ENCODE data around the gene PCID2.
"Not testable (repeated sequence)": the region's sequence is repeated elsewhere in the genome, so short reads cannot be mapped to it uniquely, and the experiment has no call there.

PCID2 gene

DNA sequence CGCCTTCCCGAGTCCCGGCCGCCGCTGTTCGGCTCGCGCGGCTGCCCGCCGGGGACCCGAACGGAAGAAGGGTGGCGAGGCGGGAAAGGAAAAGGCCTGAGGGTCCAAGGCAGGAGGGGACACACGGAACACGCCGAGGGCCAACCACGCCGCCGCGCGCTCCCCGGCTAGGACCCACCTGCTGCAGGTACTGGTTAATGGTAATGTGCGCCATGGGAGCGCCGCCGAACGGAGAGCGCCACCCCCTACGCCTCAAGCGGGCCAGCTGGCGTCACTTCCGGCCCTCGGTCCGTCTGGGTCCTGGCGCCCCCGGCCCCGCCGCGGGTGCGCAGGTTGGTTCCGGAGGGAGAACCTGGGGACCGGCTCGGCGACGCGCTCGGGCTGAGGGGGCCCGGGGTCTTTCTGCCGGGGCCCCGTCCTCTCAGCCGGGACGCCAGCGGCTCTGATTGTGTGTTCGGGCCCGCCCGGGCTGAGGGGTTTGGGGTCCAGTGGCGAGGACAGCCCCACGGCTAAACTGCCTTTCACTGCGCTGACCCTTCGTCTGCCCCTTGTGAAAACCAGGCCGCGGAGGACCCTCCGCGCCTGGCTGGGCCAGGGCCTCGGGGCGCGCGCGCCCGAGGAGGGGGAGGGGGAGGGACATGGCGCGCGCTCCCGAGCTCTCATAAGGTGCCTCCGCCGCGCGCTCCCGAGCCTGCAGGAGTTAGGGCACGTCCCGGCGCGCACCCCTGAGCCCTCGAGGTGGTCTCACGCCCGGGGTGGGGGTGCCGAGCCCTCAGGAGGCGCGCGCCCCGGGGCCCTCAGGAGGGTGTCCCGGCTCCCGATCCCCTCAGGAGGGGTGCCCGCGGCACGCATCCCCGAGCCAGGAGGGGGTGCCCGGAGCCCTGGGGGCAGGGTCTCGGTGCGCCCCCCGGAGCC lies at the start of gene PCID2:
TSS of gene PCID2 (minus strand) at position 249 of the 915 bp plus-strand sequence. CDS start at position 214, 35 bp downstream.
- Histone ChIP-seq H3K27me3 (no peaks in the 10 kb centered on the region), H3K27ac (peak within 1 kb of the TSS; percentile 91), H3K36me3 (no peaks in the 10 kb centered on the region), H3K4me3 (ENCODE audit: low read depth in 1 of 2, low read length in 1 of 2) (peak within 1 kb of the TSS; percentile 79 to 87), H3K4me1 (ENCODE audit: control insufficient read depth in 1 of 2, insufficient read depth in 1 of 2, low read depth in 1 of 2, low read length in 1 of 2) (peaks cover 16 to 21% of the 10 kb centered on the region in 2 experiments), H3K9me3 (no peaks in the 10 kb centered on the region)
- TF ChIP-seq, protein P1, sequence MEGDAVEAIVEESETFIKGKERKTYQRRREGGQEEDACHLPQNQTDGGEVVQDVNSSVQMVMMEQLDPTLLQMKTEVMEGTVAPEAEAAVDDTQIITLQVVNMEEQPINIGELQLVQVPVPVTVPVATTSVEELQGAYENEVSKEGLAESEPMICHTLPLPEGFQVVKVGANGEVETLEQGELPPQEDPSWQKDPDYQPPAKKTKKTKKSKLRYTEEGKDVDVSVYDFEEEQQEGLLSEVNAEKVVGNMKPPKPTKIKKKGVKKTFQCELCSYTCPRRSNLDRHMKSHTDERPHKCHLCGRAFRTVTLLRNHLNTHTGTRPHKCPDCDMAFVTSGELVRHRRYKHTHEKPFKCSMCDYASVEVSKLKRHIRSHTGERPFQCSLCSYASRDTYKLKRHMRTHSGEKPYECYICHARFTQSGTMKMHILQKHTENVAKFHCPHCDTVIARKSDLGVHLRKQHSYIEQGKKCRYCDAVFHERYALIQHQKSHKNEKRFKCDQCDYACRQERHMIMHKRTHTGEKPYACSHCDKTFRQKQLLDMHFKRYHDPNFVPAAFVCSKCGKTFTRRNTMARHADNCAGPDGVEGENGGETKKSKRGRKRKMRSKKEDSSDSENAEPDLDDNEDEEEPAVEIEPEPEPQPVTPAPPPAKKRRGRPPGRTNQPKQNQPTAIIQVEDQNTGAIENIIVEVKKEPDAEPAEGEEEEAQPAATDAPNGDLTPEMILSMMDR (IDR thresholded peaks at IDR 0.05) = peak; percentile 33

DNA sequence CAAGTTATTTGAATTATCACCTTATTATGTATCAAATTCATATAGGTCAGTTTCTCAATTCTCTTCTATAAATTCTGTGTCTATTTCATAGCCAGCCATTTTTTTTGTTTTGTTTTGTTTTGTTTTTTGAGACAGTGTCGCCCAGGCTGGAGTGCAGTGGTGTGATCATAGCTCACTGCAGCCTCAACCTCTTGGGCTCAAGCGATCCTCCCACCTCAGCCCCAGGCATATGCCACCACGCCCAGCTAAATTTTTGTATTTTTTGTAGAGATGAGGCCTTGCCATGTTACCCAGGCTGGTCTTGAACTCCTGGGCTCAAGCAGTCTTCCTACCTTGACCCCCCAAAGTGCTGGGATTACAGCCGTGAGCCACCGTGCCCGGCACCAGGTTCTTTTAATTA lies 49.4 kb upstream of the PCID2 start:
- H3K27ac ChIP-seq; H3K4me1 ChIP-seq (ENCODE audit: control insufficient read depth in 1 of 2, insufficient read depth in 1 of 2, low read depth in 1 of 2, low read length in 1 of 2); H3K4me3 ChIP-seq (ENCODE audit: low read depth in 1 of 2, low read length in 1 of 2); H3K9me3 ChIP-seq; H3K27me3 ChIP-seq: not testable (repeated sequence)
- peaks cover 62% of the 10 kb centered on the region for H3K36me3 ChIP-seq

DNA sequence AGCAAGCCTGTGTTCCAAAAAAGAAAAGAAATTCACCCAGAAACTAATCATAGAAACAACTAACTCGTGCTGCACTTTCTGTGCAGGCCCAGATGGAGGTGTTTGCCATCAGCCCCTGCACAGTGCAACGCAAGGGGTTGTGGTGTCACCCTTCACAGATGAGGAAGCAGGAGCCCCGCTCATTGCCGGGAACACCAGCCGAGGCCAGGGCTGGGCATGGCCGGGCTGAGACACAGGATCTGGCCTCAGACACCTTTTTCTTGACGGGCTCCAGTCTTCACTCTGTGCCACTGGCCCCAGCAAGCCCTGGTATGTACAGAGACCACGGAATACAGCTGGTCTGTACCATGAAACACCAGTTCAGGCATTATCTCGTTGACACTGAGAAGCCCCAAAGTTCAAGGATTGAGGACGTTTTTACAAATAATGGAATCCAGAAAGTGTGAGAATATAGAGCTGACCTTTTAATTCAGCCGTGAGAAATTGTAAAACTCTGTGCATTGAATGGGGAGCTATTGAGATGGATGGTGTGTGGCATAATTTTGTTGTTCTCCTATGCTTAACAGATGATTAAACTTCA lies 44.1 kb upstream of the PCID2 start:
- no peak overlapping the region for H3K27ac ChIP-seq
- TF ChIP-seq, protein P1 (IDR thresholded peaks at IDR 0.05) = no peak
- no peaks in the 10 kb centered on the region for H3K4me1 ChIP-seq (ENCODE audit: control insufficient read depth in 1 of 2, insufficient read depth in 1 of 2, low read depth in 1 of 2, low read length in 1 of 2)
- no peaks in the 10 kb centered on the region for H3K27me3 ChIP-seq
- peaks cover 87% of the 10 kb centered on the region for H3K36me3 ChIP-seq
- H3K9me3 ChIP-seq = no peaks in the 10 kb centered on the region
- no peak overlapping the region for H3K4me3 ChIP-seq (ENCODE audit: low read depth in 1 of 2, low read length in 1 of 2)

DNA sequence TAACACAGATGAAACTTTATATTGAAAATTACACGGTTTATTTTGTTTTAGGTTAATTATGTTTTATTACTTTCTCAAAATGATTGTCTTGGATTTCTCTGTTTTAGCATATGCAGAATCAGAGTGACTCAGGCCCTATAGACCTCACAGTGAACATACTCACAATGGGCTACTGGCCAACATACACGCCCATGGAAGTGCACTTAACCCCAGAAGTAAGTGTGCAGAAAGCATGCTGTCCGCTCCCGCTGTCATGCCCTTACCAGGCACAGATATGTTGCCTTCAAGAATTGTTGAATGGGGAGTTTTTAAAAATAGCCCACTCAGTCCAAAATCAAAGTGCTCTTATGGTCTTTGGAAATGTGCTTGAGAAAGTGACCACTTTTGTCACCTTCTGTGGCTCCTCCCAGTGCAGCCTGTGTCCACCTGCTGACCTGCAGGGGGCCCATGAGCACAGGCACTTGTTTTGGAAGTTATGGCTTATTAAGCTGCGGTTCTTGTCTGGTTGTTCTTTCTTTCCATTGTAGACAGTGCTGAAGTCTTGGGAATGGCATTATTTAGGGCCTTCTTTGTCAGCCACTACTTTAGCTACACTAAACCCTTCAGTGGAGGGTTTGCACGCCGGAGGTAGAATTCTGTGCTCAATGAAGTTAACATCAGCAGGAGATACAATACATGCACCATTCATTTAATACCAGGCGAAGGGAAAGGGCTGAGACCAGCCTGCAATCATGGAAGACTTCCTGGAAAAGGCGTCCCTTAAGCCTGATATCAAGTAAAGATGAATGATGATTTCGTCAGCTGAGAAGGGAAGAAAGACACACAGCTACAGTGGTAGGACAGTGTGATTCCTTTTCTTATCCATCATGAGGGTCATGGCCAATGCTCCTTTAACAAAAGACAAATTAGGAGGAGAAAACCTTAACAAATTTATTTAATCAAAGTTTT lies 37.7 kb upstream of the PCID2 start:
- peaks cover 98% of the 10 kb centered on the region for H3K36me3 ChIP-seq
- TF ChIP-seq, protein P1 (IDR thresholded peaks at IDR 0.05) = no peak
- H3K9me3 ChIP-seq = no peaks in the 10 kb centered on the region
- no peak overlapping the region for H3K27ac ChIP-seq
- H3K27me3 ChIP-seq = no peaks in the 10 kb centered on the region
- no peak overlapping the region for H3K4me3 ChIP-seq (ENCODE audit: low read depth in 1 of 2, low read length in 1 of 2)
- no peaks in the 10 kb centered on the region for H3K4me1 ChIP-seq (ENCODE audit: control insufficient read depth in 1 of 2, insufficient read depth in 1 of 2, low read depth in 1 of 2, low read length in 1 of 2)

- Histone ChIP-seq H3K36me3 (peaks cover 99% of the 10 kb centered on the region), H3K27ac (no peak overlapping the region), H3K4me3 (ENCODE audit: low read depth in 1 of 2, low read length in 1 of 2) (no peak overlapping the region), H3K9me3 (no peaks in the 10 kb centered on the region), H3K27me3 (no peaks in the 10 kb centered on the region), H3K4me1 (ENCODE audit: control insufficient read depth in 1 of 2, insufficient read depth in 1 of 2, low read depth in 1 of 2, low read length in 1 of 2) (no peaks in the 10 kb centered on the region)
- TF ChIP-seq, protein P1 (IDR thresholded peaks at IDR 0.05) = no peak
Observed at GRCh38 chr13:113243847-113244246, 35.4 kb upstream of the PCID2 start.

GRCh38 chr13:113241623-113242022 lies 33.2 kb upstream of the PCID2 start:
- not testable (repeated sequence) for H3K27ac ChIP-seq; H3K4me1 ChIP-seq (ENCODE audit: control insufficient read depth in 1 of 2, insufficient read depth in 1 of 2, low read depth in 1 of 2, low read length in 1 of 2); H3K4me3 ChIP-seq (ENCODE audit: low read depth in 1 of 2, low read length in 1 of 2); H3K27me3 ChIP-seq; H3K9me3 ChIP-seq
- peaks cover 96% of the 10 kb centered on the region for H3K36me3 ChIP-seq

All from neutrophil (primary cell).